ENCODE measurements around the gene TMPRSS3. TPM values are rescaled to one million over a fixed set of nuclear protein-coding genes. Genes with fewer than 3 reads are reported as not detected.

TMPRSS3 gene
- total RNA-seq, 2 experiments from 2014 or later = 123 to 134 TPM

DNA sequence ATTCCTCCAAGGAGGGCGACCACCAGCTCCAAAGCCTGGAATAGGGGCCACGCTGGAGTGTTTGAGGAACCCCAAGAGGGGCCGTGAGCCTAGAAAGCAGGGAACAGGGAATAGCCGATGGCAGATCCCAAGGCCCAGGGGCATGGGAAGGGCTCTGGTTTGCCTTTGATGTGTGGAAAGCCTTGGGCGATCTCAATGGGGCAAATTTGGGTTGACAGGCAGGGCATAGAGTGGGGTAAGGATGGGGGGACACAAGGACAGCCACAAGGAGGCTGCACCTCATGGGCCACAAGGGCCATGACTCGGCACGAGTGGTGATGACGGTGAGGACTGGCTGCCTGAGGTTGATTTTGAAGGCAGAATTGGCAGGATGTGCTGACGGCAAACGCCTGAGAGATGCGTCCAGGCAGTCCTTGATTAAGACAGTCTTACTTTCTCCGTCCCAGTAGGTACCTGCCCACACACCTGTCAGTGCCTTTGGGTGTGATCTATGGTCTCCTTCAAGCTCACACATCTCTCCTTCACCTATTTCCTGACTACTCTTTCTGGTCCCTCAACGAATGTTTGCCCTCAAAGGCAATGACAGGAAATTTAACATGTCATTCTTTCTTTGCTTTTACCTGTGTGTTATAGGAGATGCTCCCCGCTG, 2.0 kb upstream of the TMPRSS3 start:
- Mint-ChIP-seq H3K36me3 (ENCODE audit: low read depth) (peaks cover 69% of the 10 kb centered on the region), H3K27ac (peak overlapping the region; percentile 62), H3K9me3 (peaks cover 8% of the 10 kb centered on the region), H3K27me3 (no peaks in the 10 kb centered on the region), H3K4me1 (ENCODE audit: low read depth) (peaks cover 73% of the 10 kb centered on the region), H3K4me3 (no peak overlapping the region)
- intact Hi-C loops (cut with micrococcal nuclease) = no loop called here
- TF ChIP-seq, protein P1, sequence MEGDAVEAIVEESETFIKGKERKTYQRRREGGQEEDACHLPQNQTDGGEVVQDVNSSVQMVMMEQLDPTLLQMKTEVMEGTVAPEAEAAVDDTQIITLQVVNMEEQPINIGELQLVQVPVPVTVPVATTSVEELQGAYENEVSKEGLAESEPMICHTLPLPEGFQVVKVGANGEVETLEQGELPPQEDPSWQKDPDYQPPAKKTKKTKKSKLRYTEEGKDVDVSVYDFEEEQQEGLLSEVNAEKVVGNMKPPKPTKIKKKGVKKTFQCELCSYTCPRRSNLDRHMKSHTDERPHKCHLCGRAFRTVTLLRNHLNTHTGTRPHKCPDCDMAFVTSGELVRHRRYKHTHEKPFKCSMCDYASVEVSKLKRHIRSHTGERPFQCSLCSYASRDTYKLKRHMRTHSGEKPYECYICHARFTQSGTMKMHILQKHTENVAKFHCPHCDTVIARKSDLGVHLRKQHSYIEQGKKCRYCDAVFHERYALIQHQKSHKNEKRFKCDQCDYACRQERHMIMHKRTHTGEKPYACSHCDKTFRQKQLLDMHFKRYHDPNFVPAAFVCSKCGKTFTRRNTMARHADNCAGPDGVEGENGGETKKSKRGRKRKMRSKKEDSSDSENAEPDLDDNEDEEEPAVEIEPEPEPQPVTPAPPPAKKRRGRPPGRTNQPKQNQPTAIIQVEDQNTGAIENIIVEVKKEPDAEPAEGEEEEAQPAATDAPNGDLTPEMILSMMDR (IDR thresholded peaks at IDR 0.05) = no peak
- CTCF ChIA-PET = interaction anchor here (0.8 to 1.9 kb wide), 8 partner anchors 9 to 37 kb away, joined by 3 to 5 read pairs (median 4); no protein-coding TSS in a partner anchor
- POLR2A ChIA-PET = interaction anchor here (0.7 to 1.7 kb wide), 7 partner anchors 14 to 44 kb away, joined by 3 to 8 read pairs (median 4); no protein-coding TSS in a partner anchor
- peak; percentile 11 for ATAC-seq
- peak; percentile 55 for DNase-seq

DNA sequence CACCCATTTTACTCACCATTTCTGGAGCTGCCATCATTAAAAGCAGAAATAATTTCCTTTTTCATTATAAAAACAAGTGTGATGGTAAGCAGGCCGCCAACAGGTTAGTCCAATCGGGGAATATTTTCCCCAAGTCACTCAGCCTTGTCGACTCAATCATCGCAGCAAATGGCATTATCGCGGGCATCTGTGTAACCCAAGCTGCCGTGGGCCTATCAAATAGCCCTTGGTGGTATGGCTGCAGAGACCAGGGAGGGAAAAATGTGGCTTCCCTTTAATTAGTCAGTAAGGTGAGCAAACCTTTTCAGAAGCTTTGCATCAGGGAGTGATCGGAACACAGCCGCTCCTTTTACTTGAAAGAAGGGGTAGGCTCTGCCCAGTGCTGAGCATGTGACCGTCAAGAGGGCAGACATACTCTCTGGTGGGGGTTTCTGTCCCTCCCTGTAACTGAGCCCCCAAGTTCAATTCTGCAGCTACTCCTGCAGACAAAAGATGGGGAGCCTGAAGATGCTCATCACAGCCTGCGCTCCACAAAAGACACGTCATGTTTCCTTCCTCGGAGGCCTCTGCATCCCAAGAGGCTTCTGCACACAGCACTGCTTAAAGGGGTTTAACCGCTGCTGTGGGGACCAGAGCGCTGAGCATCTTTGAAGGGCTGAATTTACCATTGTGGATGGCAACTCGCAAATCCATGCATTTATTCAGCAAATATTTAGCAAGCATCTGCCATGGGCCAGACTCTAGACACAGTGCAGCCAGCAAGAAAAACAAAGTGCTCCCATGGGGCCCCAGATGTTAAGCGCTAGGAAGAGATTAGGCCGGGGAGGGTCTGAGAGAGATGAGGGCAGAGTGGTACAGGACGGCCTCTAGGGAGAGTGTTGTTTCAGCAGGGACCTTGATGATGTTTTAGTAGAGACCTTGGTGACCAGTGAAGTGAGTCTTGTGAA, 1.2 kb upstream of the TMPRSS3 start:
- ChIA-PET CTCF (interaction anchor here (1.7 kb wide), 1 partner anchor 19 kb away, joined by 3 read pairs; no protein-coding TSS in a partner anchor), POLR2A (interaction anchor here (1.1 to 1.8 kb wide), 2 partner anchors 18 to 24 kb away, joined by 4 read pairs; no protein-coding TSS in a partner anchor)
- H3K36me3 Mint-ChIP-seq (ENCODE audit: low read depth) = peaks cover 70% of the 10 kb centered on the region
- no peak for DNase-seq
- no peaks in the 10 kb centered on the region for H3K27me3 Mint-ChIP-seq
- intact Hi-C loops (cut with micrococcal nuclease) = no loop called here
- no peak for ATAC-seq
- peaks cover 76% of the 10 kb centered on the region for H3K4me1 Mint-ChIP-seq (ENCODE audit: low read depth)
- TF ChIP-seq, protein P1 (IDR thresholded peaks at IDR 0.05) = no peak
- H3K27ac Mint-ChIP-seq = peak overlapping the region; percentile 62
- H3K4me3 Mint-ChIP-seq = no peak overlapping the region
- H3K9me3 Mint-ChIP-seq = peaks cover 7% of the 10 kb centered on the region

GRCh38 chr21:42395302-42395701, 550 bp downstream of the TMPRSS3 start:
- CTCF ChIA-PET = interaction anchor here (4.0 kb wide), 1 partner anchor 8 kb away, joined by 23 read pairs; the partner anchor contains the start of gene UBASH3A
- DNase-seq = no peak
- H3K27ac Mint-ChIP-seq = no peak overlapping the region
- TF ChIP-seq, protein P1 (IDR thresholded peaks at IDR 0.05) = no peak
- no peak overlapping the region for H3K4me3 Mint-ChIP-seq
- no peaks in the 10 kb centered on the region for H3K27me3 Mint-ChIP-seq
- H3K9me3 Mint-ChIP-seq = no peaks in the 10 kb centered on the region
- intact Hi-C loops (cut with micrococcal nuclease) = no loop called here
- peaks cover 76% of the 10 kb centered on the region for H3K36me3 Mint-ChIP-seq (ENCODE audit: low read depth)
- H3K4me1 Mint-ChIP-seq (ENCODE audit: low read depth) = peaks cover 76% of the 10 kb centered on the region
- POLR2A ChIA-PET = interaction anchor here (0.6 to 1.8 kb wide), 2 partner anchors 26 to 61 kb away, joined by 3 to 4 read pairs; no protein-coding TSS in a partner anchor
- no peak for ATAC-seq

- no peaks in the 10 kb centered on the region for H3K9me3 Mint-ChIP-seq
- peak overlapping the region; percentile 88 for H3K27ac Mint-ChIP-seq
- no peaks in the 10 kb centered on the region for H3K27me3 Mint-ChIP-seq
- H3K36me3 Mint-ChIP-seq (ENCODE audit: low read depth) = peaks cover 85% of the 10 kb centered on the region
- ATAC-seq (peak; percentile 54), DNase-seq (peak; percentile 47)
- H3K4me3 Mint-ChIP-seq = peak overlapping the region; percentile 65
- ChIA-PET POLR2A (interaction anchor here (0.7 to 3.5 kb wide), 14 partner anchors 11 to 61 kb away, joined by 3 to 39 read pairs (median 4); partner anchors contain the start of gene UBASH3A), CTCF (interaction anchor here (0.6 to 4.0 kb wide), 10 partner anchors 10 to 74 kb away, joined by 3 to 23 read pairs (median 4); partner anchors contain the start of genes TFF1 and UBASH3A)
- TF ChIP-seq, protein P1 (IDR thresholded peaks at IDR 0.05) = no peak
- intact Hi-C loops (cut with micrococcal nuclease) = no loop called here
- peaks cover 81% of the 10 kb centered on the region for H3K4me1 Mint-ChIP-seq (ENCODE audit: low read depth)
Observed at GRCh38 chr21:42393443-42393950, 2.4 kb downstream of the TMPRSS3 start.
